HG03045 (cell line): ENCODE results near the gene PROM2.

ENCODE experiments used
- ATAC-seq: cut with Tn5 transposase; IDR thresholded peaks from one replicate; pipeline ENCODE4 v1.9.1; 2021; ENCODE audit warnings: mild to moderate bottlenecking, moderate library complexity; ENCODE audit not compliant: unreplicated experiment

PROM2 gene

GRCh38 chr2:95306336-95306895, 32.2 kb downstream of the PROM2 start:
- no peak for ATAC-seq

- ATAC-seq = no peak
Measured at GRCh38 chr2:95307036-95307435, 32.8 kb downstream of the PROM2 start.

GRCh38 chr2:95307878-95308277, 33.6 kb downstream of the PROM2 start:
- no peak for ATAC-seq

GRCh38 chr2:95308426-95308990, 34.3 kb downstream of the PROM2 start:
- no peak for ATAC-seq

GRCh38 chr2:95309599-95309998, 35.4 kb downstream of the PROM2 start:
- ATAC-seq = no peak

GRCh38 chr2:95310216-95310615, 36.0 kb downstream of the PROM2 start:
- no peak for ATAC-seq

GRCh38 chr2:95310651-95311050, 36.4 kb downstream of the PROM2 start:
- ATAC-seq = no peak

GRCh38 chr2:95311815-95312542, 37.7 kb downstream of the PROM2 start:
- no peak for ATAC-seq

GRCh38 chr2:95312543-95313201, 38.4 kb downstream of the PROM2 start:
- no peak for ATAC-seq

GRCh38 chr2:95313296-95314131, 39.3 kb downstream of the PROM2 start:
- no peak for ATAC-seq

- no peak for ATAC-seq
Measured at GRCh38 chr2:95314598-95314963, 40.3 kb downstream of the PROM2 start.

- ATAC-seq = no peak
Measured at GRCh38 chr2:95314964-95315611, 40.8 kb downstream of the PROM2 start.

- ATAC-seq = no peak
Measured at GRCh38 chr2:95315801-95316411, 41.7 kb downstream of the PROM2 start.

GRCh38 chr2:95316466-95317122, 42.3 kb downstream of the PROM2 start:
- no peak for ATAC-seq

GRCh38 chr2:95317123-95317500, 42.9 kb downstream of the PROM2 start:
- ATAC-seq = no peak

GRCh38 chr2:95317665-95318425, 43.6 kb downstream of the PROM2 start:
- no peak for ATAC-seq

GRCh38 chr2:95318431-95319220, 44.4 kb downstream of the PROM2 start:
- ATAC-seq = no peak
